DMS53 treated with DMSO at 0.1 percent for 48 hours (cell line): ENCODE results near the gene SLC26A1.
"Not testable (repeated sequence)": the region's sequence is repeated elsewhere in the genome, so short reads cannot be mapped to it uniquely, and the experiment has no call there.

Source experiments
- DNase-seq: peaks from one replicate; lab custom pipeline; 2025; ENCODE audit not compliant: unreplicated experiment; lab: John Stamatoyannopoulos, UW

The SLC26A1 gene

DNA sequence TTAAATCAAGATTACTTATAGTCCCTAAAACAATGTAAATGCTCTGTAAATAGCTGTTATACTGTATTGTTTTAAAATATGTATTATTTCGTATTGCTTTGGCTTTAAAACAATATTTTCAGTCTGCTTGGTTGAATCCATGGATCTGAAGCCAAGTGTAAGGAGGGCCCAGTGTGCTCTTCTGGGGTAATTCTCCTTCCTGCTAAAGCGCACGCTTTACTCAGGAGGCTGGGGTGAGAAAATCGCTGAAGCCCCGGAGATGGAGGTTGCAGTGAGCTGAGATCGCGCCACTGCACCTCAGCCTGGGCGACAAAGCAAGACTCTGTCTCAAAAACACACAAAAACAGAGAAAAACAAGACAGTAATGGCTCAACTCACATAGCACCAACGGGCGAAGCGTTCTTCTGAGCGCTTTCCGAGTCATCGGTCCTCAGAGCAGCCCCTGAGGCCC lies 6.8 kb downstream of the SLC26A1 start:
- peak; percentile 67 for DNase-seq

DNA sequence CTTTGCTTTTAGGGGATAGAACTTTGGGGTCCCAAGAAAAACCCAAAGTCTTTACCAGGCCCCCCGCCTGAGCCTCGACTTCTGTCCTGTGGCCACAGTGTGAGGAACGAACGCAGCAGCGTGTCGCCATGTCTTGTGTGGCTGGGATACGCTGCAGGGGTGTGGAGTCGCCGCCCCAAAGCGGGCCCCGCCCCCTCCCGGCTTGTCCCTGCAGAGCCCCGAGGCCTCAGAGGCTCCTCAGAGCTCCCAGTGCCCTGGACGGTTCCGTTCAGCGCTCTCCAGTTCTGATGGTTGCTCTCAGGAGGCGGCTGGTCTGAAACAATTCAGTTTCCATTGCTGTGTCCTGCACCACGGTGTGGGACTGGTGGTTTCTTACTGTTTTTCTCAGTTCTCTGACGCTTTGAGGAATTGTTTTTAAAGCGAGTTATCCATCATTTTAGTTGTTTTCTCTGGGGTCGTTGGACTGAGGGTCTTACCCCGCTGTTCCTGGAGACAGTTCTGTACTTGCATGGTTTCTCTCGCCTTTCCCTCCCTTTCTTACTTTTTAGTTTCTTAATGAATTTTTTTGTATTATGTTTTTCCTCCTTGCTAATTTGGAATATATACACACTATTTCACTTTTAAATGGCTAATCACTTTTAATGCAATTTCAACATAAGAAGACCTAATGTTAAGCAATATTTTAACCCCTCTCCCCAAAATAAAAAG lies 7.9 kb downstream of the SLC26A1 start:
- DNase-seq = peak; percentile 52

DNA sequence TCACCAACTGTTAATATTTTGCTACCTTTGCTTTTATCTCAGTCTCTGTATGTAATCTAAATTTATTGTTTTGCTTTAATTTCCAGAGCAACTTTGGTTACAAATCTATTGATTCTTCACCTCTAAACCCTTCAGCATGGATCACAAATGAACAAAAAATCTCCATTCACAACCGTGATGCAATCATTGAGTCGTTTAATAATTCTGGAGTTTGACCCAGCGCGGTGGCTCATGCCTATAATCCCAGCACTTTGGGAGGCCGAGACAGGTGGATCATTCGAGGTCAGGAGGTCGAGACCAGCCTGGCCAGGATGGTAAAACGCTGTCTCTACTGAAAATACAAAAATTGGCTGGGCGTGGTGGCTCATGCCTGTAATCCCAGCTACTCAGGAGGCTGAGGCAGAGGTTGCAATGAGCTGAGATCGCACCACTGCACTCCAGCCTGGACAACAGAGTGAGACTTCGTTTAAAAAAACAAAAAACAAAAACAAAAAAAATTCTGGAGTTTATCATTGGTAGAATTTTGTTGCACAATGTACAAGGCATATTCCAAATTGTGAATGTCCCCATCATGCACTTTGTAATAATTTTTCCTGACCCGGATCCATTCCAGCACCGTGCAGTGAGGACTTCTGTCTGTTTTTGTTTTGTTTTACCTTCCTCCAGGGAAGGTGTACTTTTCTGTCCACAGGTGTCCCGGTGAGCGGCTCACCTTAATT lies 8.7 kb downstream of the SLC26A1 start:
- no peak for DNase-seq

DNA sequence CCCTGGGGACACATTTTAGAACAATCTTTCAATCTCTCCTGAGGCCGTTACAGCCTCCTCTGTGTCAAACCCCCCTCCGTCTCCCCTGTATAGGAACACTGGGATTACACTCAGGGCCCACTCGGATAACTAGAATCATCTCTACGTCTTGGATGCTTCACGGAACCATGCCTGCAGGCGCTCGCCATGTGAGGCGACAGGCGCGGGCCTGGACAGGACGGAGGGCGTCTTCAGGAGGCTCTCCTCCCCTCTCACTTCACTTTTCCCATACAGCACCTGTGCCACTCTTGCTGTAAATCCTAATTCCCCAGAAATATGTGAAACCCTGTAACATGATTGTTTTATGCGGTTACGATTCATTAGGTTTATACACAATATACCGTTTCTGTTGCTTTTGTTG lies 10.4 kb downstream of the SLC26A1 start:
- no peak for DNase-seq

DNA sequence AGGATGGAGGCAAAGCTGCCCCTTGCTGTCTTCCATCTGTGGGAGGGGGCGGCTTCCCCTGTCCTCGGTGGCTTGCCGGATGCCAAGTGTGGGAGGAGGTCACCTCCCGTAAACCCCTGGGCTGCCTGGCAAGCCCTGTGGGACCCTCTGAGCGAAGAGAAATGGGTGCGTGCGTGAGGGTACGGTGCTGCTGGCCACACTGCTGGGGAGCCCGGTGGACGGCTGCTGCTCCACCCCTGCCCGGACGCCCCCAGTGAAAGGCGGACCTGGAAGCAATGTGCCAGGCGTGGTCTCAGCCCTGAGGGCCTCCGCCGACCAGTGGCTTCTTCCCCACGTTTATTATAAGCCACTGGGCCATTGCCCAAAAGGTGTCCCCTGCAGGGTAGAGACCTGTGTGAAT lies 10.9 kb downstream of the SLC26A1 start:
- DNase-seq = no peak

DNA sequence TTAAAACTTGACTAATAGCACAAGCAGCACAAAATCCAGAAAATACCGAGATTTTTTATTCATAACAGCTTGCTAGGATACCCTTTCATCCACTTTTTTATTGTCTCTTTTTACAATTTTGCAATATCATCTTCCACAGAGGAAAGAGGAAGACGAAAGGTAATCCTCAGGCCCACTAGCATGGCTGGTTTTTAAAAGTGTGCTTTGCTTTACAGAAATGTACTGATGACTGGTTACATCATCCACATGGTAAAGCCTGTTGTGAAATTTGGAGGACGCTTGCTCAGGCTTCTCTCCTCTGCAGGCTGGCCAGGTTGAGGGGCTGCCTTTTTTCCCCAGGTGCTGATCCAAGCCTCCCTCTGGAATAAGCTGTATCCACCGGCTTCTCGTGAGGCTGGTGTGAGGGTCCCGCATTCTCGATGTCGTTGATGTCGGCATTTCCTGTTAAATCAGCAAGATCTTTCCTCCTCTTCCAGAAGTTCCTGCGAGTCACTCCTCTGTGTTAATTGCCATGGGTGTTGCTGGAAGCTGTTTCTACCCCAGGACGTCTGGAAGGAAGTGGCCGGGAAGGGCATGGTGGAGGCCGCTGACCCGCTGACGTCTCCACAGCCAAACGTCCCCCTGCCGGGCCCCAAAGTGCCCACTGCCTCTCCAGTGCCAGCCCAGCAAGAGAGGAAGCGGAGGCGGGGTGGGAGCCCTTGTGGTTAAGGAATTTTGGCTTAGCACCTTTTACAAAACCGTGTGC lies 14.1 kb downstream of the SLC26A1 start:
- no peak for DNase-seq

DNA sequence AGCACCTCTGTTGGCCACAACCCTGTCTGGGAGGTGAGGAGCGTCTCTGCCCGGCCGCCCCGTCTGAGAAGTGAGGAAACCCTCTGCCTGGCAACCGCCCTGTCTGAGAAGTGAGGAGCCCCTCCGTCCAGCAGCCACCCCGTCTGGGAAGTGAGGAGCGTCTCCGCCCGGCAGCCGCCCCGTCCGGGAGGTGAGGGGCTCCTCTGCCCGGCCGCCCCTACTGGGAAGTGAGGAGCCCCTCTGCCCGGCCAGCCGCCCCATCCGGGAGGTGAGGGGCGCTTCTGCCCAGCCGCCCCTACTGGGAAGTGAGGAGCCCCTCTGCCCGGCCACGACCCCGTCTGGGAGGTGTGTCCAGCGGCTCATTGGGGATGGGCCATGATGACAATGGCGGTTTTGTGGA lies 17.2 kb downstream of the SLC26A1 start:
- DNase-seq = not testable (repeated sequence)

DNA sequence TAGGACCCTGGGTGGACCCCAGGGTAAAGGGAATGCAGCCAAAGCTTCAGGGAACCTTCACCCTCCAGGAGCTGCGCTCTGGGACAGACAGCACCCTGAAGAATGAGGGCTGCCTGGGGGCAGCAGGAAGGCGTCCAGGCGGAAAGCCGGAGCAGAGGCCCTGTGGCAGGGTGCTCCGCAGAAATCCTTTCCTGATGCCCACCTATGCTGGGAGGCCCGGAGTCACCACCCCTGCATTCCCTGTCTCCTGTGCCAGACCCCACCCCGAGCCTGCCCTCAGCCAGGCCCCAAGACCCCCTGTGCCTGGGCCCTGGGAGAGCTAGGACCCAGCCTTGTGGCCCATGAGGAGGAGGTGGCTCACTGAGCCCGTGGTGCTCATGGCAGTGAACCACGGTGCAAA lies 18.5 kb downstream of the SLC26A1 start:
- no peak for DNase-seq

DNA sequence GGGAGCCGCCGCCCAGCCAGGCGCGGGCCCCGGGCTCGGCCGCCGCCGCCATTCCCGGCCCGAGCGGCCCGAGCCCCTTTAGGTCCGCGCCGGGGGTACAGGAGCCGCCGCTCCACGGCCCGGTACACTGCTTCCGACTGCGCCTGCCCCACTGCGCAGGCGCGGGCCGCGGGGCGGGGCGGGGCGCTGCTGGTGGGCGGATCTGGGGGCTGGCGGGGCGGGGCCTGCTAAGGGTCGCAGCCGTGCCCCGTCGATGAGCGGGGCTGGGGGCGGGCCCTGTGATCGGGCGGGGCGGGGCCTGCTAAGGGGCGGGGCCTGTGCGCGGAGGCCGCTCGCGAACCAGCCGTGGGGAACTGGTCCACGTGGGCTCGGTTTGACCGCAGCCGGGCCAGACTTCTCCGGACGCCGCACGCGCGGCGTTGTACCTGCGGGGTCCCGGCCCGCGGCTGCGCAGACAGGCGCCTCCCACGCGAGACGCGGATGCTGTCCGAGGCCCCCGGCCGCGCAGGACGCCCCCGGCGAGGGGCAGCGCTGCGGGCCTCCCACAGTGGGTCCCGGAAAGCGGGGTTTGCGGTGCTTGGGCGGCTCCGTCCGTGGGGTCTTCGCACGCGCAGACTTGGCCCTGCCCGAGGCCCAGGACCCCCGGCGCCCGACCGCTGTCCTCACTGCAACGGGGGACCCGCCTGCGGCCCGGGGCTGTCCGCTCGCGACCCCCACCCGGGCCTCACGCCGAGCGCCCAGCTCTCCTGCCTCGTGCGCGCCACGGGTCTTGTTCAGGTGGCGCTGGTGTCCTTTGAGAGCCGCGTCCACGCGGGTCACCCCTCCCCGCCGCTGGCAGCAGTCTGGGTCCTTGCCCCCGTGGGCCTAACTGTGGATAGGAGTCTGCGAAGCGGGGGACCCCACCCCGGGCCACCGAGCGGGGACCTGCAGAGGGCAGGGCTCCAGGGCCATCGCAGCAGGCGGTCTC lies 19.5 kb downstream of the SLC26A1 start, which contains the start of gene DGKQ:
DGKQ (minus strand) TSS at position 139 of the 967 bp plus-strand sequence; CDS start at position 52, 87 bp downstream.
- peak; percentile 37 for DNase-seq

DNA sequence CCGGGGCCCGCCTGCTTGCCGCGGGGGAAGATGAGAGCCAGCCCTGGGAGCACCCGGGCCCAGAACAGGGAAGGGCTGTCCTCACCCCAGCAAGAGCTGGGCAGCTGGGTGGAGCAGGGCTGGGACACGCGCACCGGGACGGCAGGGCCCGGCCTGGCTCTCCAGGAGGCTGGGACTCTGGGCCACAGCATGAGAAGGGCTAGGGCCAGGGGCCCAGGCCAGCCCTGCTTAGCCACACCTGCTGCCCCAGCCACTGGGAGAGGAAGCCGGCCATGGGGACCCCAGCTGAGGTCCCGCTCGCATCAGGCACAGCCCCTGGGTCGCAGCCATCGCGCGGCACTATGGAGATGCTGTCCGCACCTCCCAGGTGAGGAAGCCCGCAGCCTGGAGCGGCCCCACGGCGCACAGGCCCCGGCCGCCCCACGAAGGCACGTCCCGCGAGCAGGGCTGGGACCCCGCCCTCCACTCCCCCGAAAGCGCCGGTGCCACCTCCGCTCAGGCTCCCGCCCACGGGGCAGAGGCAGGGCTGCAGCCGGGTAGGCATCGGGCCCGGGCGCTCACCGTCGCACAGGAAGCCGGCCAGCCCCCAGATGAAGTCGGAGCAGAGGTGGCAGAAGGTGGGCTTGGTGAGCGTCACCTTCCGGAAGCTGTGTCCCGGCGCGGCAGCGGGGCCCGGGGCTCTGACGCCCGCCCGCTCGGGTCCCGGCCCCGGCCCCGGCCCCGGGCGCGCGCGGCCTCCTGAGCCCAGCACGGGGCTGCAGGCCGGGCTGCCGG lies 20.4 kb downstream of the SLC26A1 start:
- no peak for DNase-seq

DNA sequence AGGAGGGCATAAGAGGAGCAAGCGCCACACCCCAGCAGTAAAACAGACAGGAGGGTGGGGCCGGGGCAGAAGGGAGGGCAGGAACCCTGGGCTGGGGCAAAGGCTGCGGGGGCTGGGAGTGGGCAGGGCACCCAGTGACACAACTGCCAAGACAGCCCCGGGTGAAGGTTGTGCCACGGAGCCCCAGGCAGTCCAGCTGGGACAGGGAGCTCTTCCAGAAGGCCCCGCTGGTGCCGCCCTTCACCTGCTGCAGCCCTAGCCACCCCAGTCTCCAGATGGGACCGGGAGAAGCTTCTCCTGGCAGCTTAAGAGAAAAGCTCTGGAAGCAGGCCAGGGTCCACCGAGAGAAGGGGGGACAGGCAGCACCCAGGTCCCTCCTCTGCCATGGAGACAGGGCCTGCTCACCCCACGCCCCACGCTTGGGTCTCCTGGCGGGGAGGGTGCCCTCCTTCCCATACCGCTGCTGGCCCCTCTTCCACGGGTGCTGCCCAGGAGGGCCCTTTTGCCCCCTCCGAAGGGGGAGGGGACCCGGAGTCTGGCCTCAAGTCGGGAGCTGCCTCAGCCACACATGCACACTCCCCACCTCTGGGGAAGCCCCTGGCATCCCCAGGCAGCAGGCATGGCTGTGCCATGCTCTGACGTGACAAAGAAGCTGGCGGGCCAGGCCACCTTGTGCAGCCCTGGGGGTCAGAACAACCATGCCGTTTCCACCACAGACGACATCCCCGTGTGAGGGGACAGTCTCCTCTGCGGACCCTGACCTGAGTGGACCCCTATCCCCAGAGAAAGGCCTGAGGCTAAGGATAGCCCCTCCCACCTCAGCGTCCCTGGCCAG lies 21.3 kb downstream of the SLC26A1 start:
- no peak for DNase-seq

DNA sequence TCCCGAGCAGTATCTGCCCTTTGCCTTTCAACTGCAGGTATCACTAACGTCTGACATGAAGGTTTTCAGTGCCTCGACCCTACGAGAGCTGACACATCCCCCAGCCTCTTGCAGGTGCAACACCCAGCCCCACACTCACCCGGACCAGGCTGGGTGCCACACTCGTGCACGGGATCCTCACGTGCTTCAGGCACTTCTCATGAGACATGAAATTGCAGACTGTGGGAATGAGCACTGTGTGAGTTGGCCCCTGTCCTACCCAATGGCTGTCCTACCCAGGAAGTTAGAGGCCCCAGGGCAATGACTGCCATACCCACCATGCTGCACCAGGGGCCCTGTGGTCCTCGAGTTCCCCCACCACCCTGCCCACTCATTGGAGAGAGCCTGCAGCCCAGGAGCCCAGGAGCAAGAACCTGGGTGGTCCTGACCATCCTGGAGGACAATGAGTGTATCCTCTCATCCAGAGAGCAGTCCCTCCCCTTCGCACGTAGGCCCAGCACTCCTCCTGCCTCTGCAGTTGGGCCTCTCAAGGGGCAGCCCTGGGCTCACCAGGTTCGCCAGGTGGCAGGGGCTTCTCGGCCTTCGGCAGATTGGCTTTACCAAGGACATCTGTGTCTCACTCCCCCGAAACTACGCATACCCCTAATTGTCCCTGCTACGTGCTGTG lies 22.2 kb downstream of the SLC26A1 start:
- DNase-seq = no peak

DNA sequence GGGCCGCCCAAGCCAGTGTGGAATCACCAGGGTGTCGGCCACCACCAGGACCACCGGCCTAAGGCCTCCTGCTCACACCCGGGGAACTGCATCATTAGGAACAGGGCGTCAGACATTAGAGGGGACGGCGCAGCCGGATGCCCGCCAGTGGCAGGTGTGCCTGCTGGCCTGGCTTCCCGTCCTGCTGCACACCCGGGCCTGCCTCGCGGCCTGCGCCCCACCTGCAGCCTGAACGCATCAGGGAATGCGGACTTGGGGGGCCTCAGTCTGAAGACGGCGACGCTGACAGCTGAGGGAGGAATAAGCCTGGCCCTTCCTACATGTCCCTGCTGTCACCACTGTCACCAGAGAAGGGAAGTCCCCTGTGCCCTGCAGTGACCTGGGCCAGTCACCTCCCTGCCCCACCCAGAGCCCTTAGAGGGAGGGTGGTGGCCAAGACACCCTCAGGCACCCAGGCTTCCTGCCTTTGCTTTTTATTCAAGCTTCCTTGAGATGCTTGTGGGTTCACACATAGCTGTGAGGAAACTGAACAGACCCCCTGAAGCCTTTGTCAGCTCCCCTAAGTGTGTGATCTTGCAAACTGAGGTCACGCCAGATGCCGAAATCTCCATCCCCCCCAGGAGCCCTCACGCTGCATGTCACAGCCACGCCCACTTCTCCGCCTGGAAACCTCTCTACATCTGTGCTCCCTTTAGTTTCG lies 23.0 kb downstream of the SLC26A1 start:
- no peak for DNase-seq

DNA sequence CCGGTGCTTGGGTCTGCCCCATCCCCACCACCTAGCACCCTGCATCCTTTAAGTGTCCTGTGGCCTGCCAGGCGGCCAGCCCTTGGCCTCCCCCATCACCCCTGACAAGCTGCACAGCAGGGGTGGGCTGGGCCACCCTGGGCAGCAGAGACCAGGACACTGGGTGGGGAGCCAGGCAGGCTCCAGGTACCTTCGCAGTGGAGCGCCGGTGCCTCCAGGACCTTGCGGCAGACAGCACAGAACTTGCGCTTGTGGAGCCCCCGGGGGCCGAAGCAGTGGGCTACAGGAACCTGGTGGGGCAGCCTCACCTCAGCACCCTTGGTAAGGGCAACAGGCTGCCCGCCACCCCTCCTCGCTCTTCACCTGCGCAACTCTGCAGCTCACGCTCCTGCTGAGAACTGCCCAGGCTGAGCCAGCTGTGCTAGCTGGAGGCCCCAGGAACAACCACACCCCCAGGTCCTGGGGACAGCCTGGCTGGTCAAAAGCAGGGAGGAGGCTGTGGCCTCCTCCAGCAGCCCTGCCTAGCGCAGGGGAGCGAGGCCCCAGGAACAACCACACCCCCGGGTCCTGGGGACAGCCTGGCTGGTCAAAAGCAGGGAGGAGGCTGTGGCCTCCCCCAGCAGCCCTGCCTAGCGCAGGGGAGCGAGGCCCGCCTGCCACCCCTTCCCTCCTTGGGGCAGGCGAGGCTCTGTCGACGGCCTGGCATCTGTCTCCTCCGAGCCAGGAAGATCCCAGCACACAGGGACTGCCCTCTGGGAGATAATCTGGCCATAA lies 24.4 kb downstream of the SLC26A1 start:
- DNase-seq = no peak

DNA sequence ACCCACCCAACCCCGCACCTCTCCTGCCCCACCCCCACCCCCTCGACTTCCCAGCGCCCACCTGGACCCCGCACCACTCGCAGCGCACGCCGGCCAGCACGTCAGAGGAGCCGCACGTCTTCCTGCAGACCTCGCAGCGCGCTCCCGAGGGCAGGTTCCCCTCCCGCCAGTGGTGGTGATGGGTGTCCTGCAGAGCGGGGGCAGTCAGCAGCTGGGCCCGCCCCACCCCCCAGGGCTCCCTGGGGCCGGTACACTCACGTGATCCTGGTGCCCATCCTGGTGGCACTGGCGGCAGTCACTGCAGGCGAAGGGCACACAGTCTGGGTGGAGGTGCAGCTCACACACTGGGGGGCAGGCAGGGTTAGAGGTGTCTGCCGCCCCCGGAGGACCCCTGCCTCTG lies 25.0 kb downstream of the SLC26A1 start:
- no peak for DNase-seq

DNA sequence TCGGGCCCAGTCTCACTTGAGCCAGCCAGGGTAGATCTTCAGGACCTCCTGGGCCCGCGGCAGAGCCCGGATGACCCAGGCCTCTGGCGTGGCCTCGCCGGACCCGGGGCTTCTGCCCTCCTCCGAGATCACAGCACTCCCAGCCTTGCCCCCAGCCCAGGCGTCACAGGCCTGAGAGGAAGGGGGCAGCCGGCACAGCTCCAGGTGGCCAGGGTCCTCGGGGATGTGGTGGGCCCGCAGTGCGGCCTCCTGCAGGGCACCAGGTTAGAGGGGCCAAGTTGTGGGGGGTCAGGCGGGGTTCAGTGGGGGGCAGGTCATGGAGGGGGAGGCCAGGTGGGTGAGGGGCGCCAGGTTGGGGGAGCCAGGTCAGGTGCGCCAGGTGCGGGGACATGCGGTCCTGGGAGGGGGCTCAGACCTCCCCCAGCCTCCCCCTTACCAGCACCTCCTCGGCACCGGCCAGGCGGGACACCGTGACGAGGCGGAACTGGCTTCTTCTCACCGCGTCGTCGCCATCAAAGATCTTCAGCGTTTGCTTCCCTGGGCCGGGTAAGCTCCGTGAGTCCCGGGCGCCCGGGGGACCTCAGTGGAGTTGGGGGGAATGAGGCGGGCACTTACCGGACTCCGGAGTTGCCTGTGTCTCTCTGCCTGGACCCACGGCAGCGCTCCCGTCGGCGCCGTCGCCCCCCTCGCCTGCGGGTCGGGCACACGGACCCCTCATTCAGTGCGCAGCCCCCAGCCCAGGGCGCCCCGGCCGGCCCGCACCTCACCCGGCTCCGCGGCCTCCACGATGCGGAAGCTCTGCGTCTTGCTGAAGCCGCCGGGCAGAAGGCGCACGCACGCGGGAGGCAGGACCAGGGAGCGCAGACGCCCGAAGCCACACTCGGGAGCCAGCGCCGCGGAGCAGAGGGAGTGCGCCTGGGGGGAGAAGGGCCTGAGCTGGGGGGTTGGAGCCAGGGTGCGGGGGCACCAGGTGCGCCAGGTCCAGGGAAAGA lies 25.8 kb downstream of the SLC26A1 start:
- no peak for DNase-seq
